Measurements from ENCODE around the gene RIT2.

Gene RIT2

DNA sequence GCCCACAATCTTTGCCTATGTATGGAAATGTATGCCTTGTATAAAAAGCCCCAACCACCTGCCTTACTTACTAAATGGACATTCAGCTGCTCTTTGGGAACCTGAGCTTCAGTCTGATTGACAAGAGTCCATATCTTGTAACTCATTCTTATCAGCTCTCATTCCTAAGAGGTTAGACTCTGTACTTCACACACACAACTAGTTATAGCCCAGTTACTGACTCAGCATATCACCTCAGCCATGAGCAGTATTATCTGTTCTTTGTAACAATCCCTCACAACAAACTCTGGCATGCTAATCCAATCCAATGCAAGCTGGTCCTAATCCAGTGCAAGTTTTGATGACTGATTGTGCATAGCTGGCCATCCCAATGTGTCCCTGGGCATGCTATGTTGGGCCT is 250.6 kb downstream of the RIT2 start:
- no peaks in the 10 kb centered on the region for H3K79me2 ChIP-seq (ENCODE audit: low read length)
- no peak overlapping the region for H3K4me3 ChIP-seq (ENCODE audit: low read length)
- H3K27me3 ChIP-seq (ENCODE audit: low read depth, low read length) = no peaks in the 10 kb centered on the region
- TF ChIP-seq EZH2phosphoT487 (IDR thresholded peaks at IDR 0.05; ENCODE audit: low read depth) (no peak), CTCF (IDR thresholded peaks at IDR 0.05; ENCODE audit: low read depth, low read length) (no peak)
- H3K4me1 ChIP-seq (ENCODE audit: low read length) = peaks cover 42% of the 10 kb centered on the region
- no peaks in the 10 kb centered on the region for H4K20me1 ChIP-seq (ENCODE audit: insufficient read depth, low read length)
- H3K9me3 ChIP-seq (ENCODE audit: insufficient read depth, low read length) = peaks cover 3% of the 10 kb centered on the region; the same call in 1 of the 2 replicates
- no peak overlapping the region for H3K4me2 ChIP-seq (ENCODE audit: low read length)
- H3K36me3 ChIP-seq (replicated peaks; ENCODE audit: low read depth, low read length) = peaks cover 3% of the 10 kb centered on the region
- no peak overlapping the region for H2AFZ ChIP-seq (ENCODE audit: low read depth, low read length)
- H3K9ac ChIP-seq (ENCODE audit: low read length) = no peak overlapping the region
- no peak overlapping the region for H3K27ac ChIP-seq (ENCODE audit: low read length)

DNA sequence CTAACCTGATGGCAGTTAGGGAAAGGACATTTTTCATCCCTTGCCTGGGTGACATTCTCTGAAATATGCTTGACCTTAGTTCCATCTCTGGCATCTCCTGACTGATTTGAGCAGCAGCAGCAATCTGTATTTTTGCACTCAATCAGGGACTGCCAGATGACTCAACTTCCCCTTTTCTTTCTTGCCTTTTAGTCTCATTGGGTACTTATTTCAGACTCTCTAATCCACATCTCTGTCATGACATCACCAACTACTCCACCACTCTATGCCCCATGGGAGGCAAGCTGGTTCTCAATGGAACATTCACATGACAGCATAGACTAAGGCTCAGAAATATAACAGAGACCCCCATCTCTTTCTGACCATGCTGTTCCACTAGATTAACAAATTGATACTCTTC is 254.2 kb downstream of the RIT2 start:
- Histone ChIP-seq H3K9me3 (ENCODE audit: insufficient read depth, low read length) (peaks cover 3% of the 10 kb centered on the region; the same call in 1 of the 2 replicates), H3K79me2 (ENCODE audit: low read length) (no peaks in the 10 kb centered on the region), H3K9ac (ENCODE audit: low read length) (peak overlapping the region; percentile 21; the same call in 1 of the 2 replicates), H3K4me2 (ENCODE audit: low read length) (peak overlapping the region; percentile 49), H2AFZ (ENCODE audit: low read depth, low read length) (peak overlapping the region; percentile 4; the same call in 1 of the 2 replicates), H4K20me1 (ENCODE audit: insufficient read depth, low read length) (no peaks in the 10 kb centered on the region), H3K4me1 (ENCODE audit: low read length) (peaks cover 57% of the 10 kb centered on the region), H3K36me3 (replicated peaks; ENCODE audit: low read depth, low read length) (peaks cover 10% of the 10 kb centered on the region), H3K4me3 (ENCODE audit: low read length) (peak overlapping the region; percentile 6), H3K27ac (ENCODE audit: low read length) (peak overlapping the region; percentile 65), H3K27me3 (ENCODE audit: low read depth, low read length) (no peaks in the 10 kb centered on the region)
- TF ChIP-seq EZH2phosphoT487 (IDR thresholded peaks at IDR 0.05; ENCODE audit: low read depth) = no peak
- TF ChIP-seq CTCF (IDR thresholded peaks at IDR 0.05; ENCODE audit: low read depth, low read length) = no peak

GRCh38 chr18:42860548-42860947 is 254.9 kb downstream of the RIT2 start:
- peaks cover 57% of the 10 kb centered on the region for H3K4me1 ChIP-seq (ENCODE audit: low read length)
- H3K79me2 ChIP-seq (ENCODE audit: low read length) = no peaks in the 10 kb centered on the region
- H3K27me3 ChIP-seq (ENCODE audit: low read depth, low read length) = no peaks in the 10 kb centered on the region
- H3K27ac ChIP-seq (ENCODE audit: low read length) = peak overlapping the region; percentile 65
- no peaks in the 10 kb centered on the region for H4K20me1 ChIP-seq (ENCODE audit: insufficient read depth, low read length)
- peak overlapping the region; percentile 6; the same call in 1 of the 2 replicates for H3K4me3 ChIP-seq (ENCODE audit: low read length)
- peak overlapping the region; percentile 49 for H3K4me2 ChIP-seq (ENCODE audit: low read length)
- H3K36me3 ChIP-seq (replicated peaks; ENCODE audit: low read depth, low read length) = peaks cover 10% of the 10 kb centered on the region
- no peak for TF ChIP-seq EZH2phosphoT487 (IDR thresholded peaks at IDR 0.05; ENCODE audit: low read depth)
- TF ChIP-seq CTCF (IDR thresholded peaks at IDR 0.05; ENCODE audit: low read depth, low read length) = no peak
- H2AFZ ChIP-seq (ENCODE audit: low read depth, low read length) = no peak overlapping the region
- H3K9me3 ChIP-seq (ENCODE audit: insufficient read depth, low read length) = peaks cover 3% of the 10 kb centered on the region; the same call in 1 of the 2 replicates
- peak overlapping the region; percentile 21; the same call in 1 of the 2 replicates for H3K9ac ChIP-seq (ENCODE audit: low read length)

DNA sequence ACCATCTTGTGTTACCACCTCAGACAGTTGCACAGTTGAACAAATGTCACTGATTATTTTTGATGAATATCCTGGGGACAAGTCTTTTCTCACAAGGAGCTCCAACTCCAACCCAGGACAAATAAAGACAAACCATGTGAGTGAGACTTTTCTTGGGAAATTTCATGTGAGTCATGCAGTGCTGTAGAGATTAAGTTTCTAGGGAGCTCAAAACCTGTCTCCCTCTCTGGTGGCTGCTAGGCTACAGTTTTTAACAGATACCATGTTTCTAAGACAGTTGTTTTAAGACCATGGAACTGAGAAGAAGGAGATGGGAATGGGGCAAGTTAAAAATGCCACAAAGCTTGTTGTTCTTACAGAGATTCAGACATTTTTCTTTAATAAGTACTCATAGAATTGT is 255.5 kb downstream of the RIT2 start:
- Histone ChIP-seq H3K4me2 (ENCODE audit: low read length) (no peak overlapping the region), H3K36me3 (replicated peaks; ENCODE audit: low read depth, low read length) (peaks cover 10% of the 10 kb centered on the region), H3K27ac (ENCODE audit: low read length) (no peak overlapping the region), H3K9me3 (ENCODE audit: insufficient read depth, low read length) (peaks cover 3% of the 10 kb centered on the region; the same call in 1 of the 2 replicates), H3K27me3 (ENCODE audit: low read depth, low read length) (no peaks in the 10 kb centered on the region), H4K20me1 (ENCODE audit: insufficient read depth, low read length) (no peaks in the 10 kb centered on the region), H3K79me2 (ENCODE audit: low read length) (no peaks in the 10 kb centered on the region), H3K9ac (ENCODE audit: low read length) (no peak overlapping the region), H3K4me3 (ENCODE audit: low read length) (no peak overlapping the region), H2AFZ (ENCODE audit: low read depth, low read length) (peak overlapping the region; percentile 11; the same call in 1 of the 2 replicates), H3K4me1 (ENCODE audit: low read length) (peaks cover 54% of the 10 kb centered on the region)
- TF ChIP-seq CTCF (IDR thresholded peaks at IDR 0.05; ENCODE audit: low read depth, low read length) = no peak
- TF ChIP-seq EZH2phosphoT487 (IDR thresholded peaks at IDR 0.05; ENCODE audit: low read depth) = no peak

All from OCI-LY3 (cell line).